ENCODE results near the gene ZFAND3.

The ZFAND3 gene

GRCh38 chr6:38127284-38127683 lies 307.8 kb downstream of the ZFAND3 start:
- no peak for DNase-seq (ENCODE audit: extremely low spot score)
- TF ChIP-seq TARDBP (IDR thresholded peaks at IDR 0.05) (no peak), ELF4 (IDR thresholded peaks at IDR 0.05) (no peak), FOXK2 (IDR thresholded peaks at IDR 0.05) (no peak), BHLHE40 (IDR thresholded peaks at IDR 0.05; ENCODE audit: borderline replicate concordance) (no peak), FOXA1 (IDR thresholded peaks at IDR 0.05) (no peak), HDGF (IDR thresholded peaks at IDR 0.05; ENCODE audit: borderline replicate concordance) (no peak), NFRKB (IDR thresholded peaks at IDR 0.05) (no peak), FOXM1 (IDR thresholded peaks at IDR 0.05; ENCODE audit: borderline replicate concordance) (no peak), CTBP1 (IDR thresholded peaks at IDR 0.05; ENCODE audit: borderline replicate concordance) (no peak), L3MBTL2 (conservative IDR thresholded peaks at IDR 0.05) (no peak), LEF1 (IDR thresholded peaks at IDR 0.05; ENCODE audit: borderline replicate concordance) (no peak), ZNF384 (IDR thresholded peaks at IDR 0.05) (no peak), ARNT (IDR thresholded peaks at IDR 0.05) (no peak), SP1 (IDR thresholded peaks at IDR 0.05) (no peak), SUZ12 (IDR thresholded peaks at IDR 0.05) (no peak), PKNOX1 (IDR thresholded peaks at IDR 0.05) (no peak)
- ChIA-PET CTCF (no interaction called here), POLR2A (no interaction called here)

DNA sequence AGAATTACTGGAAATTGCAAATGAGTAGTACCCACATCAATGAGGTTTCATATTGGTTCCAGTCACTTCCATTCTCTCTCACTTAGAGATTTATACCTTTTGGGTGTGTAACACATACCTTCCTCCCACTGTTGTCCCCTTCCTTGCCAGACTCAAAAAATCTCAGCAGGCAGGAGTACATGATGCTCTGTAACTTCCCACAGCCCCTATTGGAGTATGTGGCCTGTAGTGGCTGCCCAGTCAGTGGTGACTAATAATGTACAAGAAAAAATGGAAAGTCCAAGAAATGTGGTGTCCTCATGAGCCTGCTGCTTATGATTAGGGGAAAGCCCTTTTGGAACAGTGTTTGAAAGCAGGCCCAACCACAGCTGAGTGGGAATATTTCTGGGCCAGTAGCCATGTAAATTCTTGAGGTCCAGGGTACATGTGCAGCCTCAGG lies 312.0 kb downstream of the ZFAND3 start:
- no peak for DNase-seq (ENCODE audit: extremely low spot score)
- POLR2A ChIA-PET = no interaction called here
- CTCF ChIA-PET = no interaction called here
- TF ChIP-seq FOXM1 (IDR thresholded peaks at IDR 0.05; ENCODE audit: borderline replicate concordance) (no peak), FOXA1 (IDR thresholded peaks at IDR 0.05) (no peak), FOXK2 (IDR thresholded peaks at IDR 0.05) (no peak), ZNF384 (IDR thresholded peaks at IDR 0.05) (no peak), BHLHE40 (IDR thresholded peaks at IDR 0.05; ENCODE audit: borderline replicate concordance) (no peak), L3MBTL2 (conservative IDR thresholded peaks at IDR 0.05) (no peak), SP1 (IDR thresholded peaks at IDR 0.05) (no peak), TARDBP (IDR thresholded peaks at IDR 0.05) (no peak), PKNOX1 (IDR thresholded peaks at IDR 0.05) (no peak), SUZ12 (IDR thresholded peaks at IDR 0.05) (no peak), CTBP1 (IDR thresholded peaks at IDR 0.05; ENCODE audit: borderline replicate concordance) (no peak), HDGF (IDR thresholded peaks at IDR 0.05; ENCODE audit: borderline replicate concordance) (no peak)

- TF ChIP-seq ARNT (IDR thresholded peaks at IDR 0.05) (no peak), FOXA1 (IDR thresholded peaks at IDR 0.05) (no peak), HDGF (IDR thresholded peaks at IDR 0.05; ENCODE audit: borderline replicate concordance) (no peak), SUZ12 (IDR thresholded peaks at IDR 0.05) (no peak), SP1 (IDR thresholded peaks at IDR 0.05) (no peak), LEF1 (IDR thresholded peaks at IDR 0.05; ENCODE audit: borderline replicate concordance) (no peak), FOXM1 (IDR thresholded peaks at IDR 0.05; ENCODE audit: borderline replicate concordance) (no peak), NFRKB (IDR thresholded peaks at IDR 0.05) (no peak), PKNOX1 (IDR thresholded peaks at IDR 0.05) (no peak), FOXK2 (IDR thresholded peaks at IDR 0.05) (no peak), TARDBP (IDR thresholded peaks at IDR 0.05) (no peak)
- POLR2A ChIA-PET = no interaction called here
- no peak for DNase-seq (ENCODE audit: extremely low spot score)
- CTCF ChIA-PET = interaction anchor here (1.5 kb wide), 1 partner anchor 9 kb away, joined by 3 read pairs; no protein-coding TSS in a partner anchor
These were observed 314.6 kb downstream of the ZFAND3 start for GRCh38 chr6:38133932-38134703.

DNA sequence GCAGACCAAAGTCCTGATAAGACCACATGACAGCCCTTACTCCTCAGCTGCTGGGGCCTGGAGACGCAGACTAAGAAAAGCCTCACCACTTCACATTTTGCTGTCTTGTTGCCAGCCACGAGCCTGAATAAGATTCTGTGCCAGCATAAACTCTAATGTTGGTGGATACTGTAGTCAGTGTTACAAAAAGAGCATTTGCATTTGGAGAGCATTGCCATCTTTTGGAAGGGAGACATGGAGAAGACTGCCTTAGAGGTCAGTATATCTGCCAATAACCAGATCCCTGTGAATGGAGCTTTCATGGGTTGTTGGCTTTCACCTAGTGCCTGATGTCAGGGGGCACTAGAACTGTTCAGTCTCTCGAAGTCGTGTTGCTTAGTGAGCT lies 315.2 kb downstream of the ZFAND3 start:
- no peak for TF ChIP-seq ARNT (IDR thresholded peaks at IDR 0.05)
- TF ChIP-seq BHLHE40 (IDR thresholded peaks at IDR 0.05; ENCODE audit: borderline replicate concordance) = no peak
- no peak for TF ChIP-seq ELF4 (IDR thresholded peaks at IDR 0.05)
- DNase-seq (ENCODE audit: extremely low spot score) = no peak
- ChIA-PET POLR2A (no interaction called here), CTCF (no interaction called here)

GRCh38 chr6:38136547-38136946 lies 317.0 kb downstream of the ZFAND3 start:
- ChIA-PET POLR2A (no interaction called here), CTCF (no interaction called here)
- TF ChIP-seq SP1 (IDR thresholded peaks at IDR 0.05) (no peak), ELF4 (IDR thresholded peaks at IDR 0.05) (no peak)
- no peak for DNase-seq (ENCODE audit: extremely low spot score)

DNA sequence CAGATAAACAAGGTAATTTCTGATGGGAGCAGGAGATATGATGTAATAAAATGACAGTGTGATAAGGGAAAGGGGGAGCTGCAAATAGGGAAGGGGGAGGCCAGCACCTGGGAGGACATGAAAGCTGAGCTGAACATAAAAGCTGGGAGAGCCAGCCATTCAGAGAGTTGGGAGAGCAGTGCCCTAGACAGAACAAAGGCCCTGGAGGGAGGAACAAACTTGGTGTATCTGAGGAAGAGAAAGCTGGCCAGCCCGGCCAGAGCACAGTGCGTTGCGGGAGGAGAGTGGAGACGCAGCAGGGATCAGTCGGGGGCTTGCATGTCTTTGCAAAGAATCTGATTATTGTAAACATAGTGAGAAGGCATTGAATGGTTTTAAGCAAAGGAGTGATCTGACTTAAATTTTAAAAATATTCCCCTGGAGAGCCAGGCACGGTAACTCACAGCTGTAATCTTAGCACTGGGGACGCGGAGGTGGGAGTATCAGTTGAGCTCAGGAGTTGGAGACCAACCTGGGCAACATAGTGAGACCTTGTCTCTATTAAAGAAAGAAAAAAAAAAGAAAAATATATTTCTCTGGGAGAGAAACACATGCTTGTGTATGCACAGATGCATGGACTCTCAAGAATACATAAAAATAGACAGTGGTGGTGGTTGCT lies 318.2 kb downstream of the ZFAND3 start:
- no peak for DNase-seq (ENCODE audit: extremely low spot score)
- TF ChIP-seq BHLHE40 (IDR thresholded peaks at IDR 0.05; ENCODE audit: borderline replicate concordance) (no peak), PKNOX1 (IDR thresholded peaks at IDR 0.05) (no peak), FOXA1 (IDR thresholded peaks at IDR 0.05) (no peak), SUZ12 (IDR thresholded peaks at IDR 0.05) (no peak), SP1 (IDR thresholded peaks at IDR 0.05) (no peak), ZNF384 (IDR thresholded peaks at IDR 0.05) (no peak), NFRKB (IDR thresholded peaks at IDR 0.05) (no peak), FOXM1 (IDR thresholded peaks at IDR 0.05; ENCODE audit: borderline replicate concordance) (no peak), ARNT (IDR thresholded peaks at IDR 0.05) (no peak), FOXK2 (IDR thresholded peaks at IDR 0.05) (no peak), HDGF (IDR thresholded peaks at IDR 0.05; ENCODE audit: borderline replicate concordance) (no peak), CTBP1 (IDR thresholded peaks at IDR 0.05; ENCODE audit: borderline replicate concordance) (no peak), ELF4 (IDR thresholded peaks at IDR 0.05) (no peak), L3MBTL2 (conservative IDR thresholded peaks at IDR 0.05) (no peak), LEF1 (IDR thresholded peaks at IDR 0.05; ENCODE audit: borderline replicate concordance) (no peak), TARDBP (IDR thresholded peaks at IDR 0.05) (no peak)
- POLR2A ChIA-PET = no interaction called here
- CTCF ChIA-PET = no interaction called here
